ENCODE results near the gene NLRP12. TPM values are rescaled to one million over a fixed set of nuclear protein-coding genes. Genes with fewer than 3 reads are reported as not detected.
A peak's percentile ranks its signal among the peaks of the same experiment; 100 is the strongest.

NLRP12 gene
- total and polyA plus RNA-seq, 2 of the 4 experiments (the other 2 are of a cell fraction) = not detected

- H3K4me3 ChIP-seq (ENCODE audit: insufficient read depth, low read depth, low read length) = peak overlapping the region; percentile 60
- BruUV-seq (replicated peaks) = no TSS peak
- in situ Hi-C loops (cut with MboI; ENCODE audit: low sequenced_read_pairs) = no loop called here
- peak overlapping the region; percentile 81 for H3K4me2 ChIP-seq (ENCODE audit: low read depth, low read length)
- peak overlapping the region; percentile 74; the same call in 1 of the 2 replicates for H4K91ac ChIP-seq (ENCODE audit: insufficient read depth, low read depth, low read length)
- POLR2A ChIA-PET (ENCODE audit: unreplicated experiment) = interaction anchor here (0.6 kb wide), 1 partner anchor 388 kb away, joined by 4 read pairs; no protein-coding TSS in a partner anchor
- peak overlapping the region; percentile 58 for H3K27ac ChIP-seq (ENCODE audit: insufficient read depth, low read length)
- peak overlapping the region; percentile 47 for H3K18ac ChIP-seq (ENCODE audit: low read depth, low read length)
- H2BK20ac ChIP-seq (ENCODE audit: low read depth, low read length) = no peak overlapping the region; the same call in 1 of the 2 replicates
- dilution Hi-C loops (cut with HindIII; ENCODE audit: low sequenced_read_pairs, unreplicated experiment) = no loop called here
- H4K20me1 ChIP-seq (ENCODE audit: insufficient read depth, low read length) = peaks cover 10% of the 10 kb centered on the region
- H3K4ac ChIP-seq (ENCODE audit: low read depth, low read length) = peak overlapping the region; percentile 85
- H4K5ac ChIP-seq (ENCODE audit: low read depth, low read length) = peak overlapping the region; percentile 88
- H3K36me3 ChIP-seq (ENCODE audit: control insufficient read depth, insufficient read depth, low read length) = peaks cover 6% of the 10 kb centered on the region
- H2BK5ac ChIP-seq (ENCODE audit: low read depth, low read length, poor library complexity, severe bottlenecking) = no peak overlapping the region
- peak overlapping the region; percentile 29; the same call in 1 of the 3 replicates for H2BK15ac ChIP-seq (ENCODE audit: low read depth, low read length)
- no peaks in the 10 kb centered on the region for H3K27me3 ChIP-seq (ENCODE audit: control insufficient read depth, insufficient read depth, low read length)
- H2AK5ac ChIP-seq (ENCODE audit: low read depth, low read length) = peak overlapping the region; percentile 37; the same call in 1 of the 2 replicates
- peaks cover 0 to 30% of the 10 kb centered on the region in 2 experiments; a peak in 2 of 4 replicates for H3K79me1 ChIP-seq (ENCODE audit: low read depth in 1 of 2, low read length in 2 of 2)
- H2AFZ ChIP-seq (replicated peaks; ENCODE audit: low read length, poor library complexity) = peak overlapping the region; percentile 94
- H2AK9ac ChIP-seq (replicated peaks; ENCODE audit: low read depth, low read length, poor library complexity) = peak overlapping the region; percentile 21
- H4K8ac ChIP-seq (ENCODE audit: low read depth in 2 of 2, low read length in 2 of 2) = peak overlapping the region; percentile 77 to 81
- CTCF ChIA-PET = no interaction called here
- peak; percentile 58 for TF ChIP-seq POLR2A (IDR thresholded peaks at IDR 0.05; ENCODE audit: low read depth, low read length)
- TF ChIP-seq RCOR1 (IDR thresholded peaks at IDR 0.05; ENCODE audit: insufficient replicate concordance, low read length) = no peak
- TF ChIP-seq CEBPB (IDR thresholded peaks at IDR 0.05; ENCODE audit: low read depth, low read length) = no peak
- no peak for TF ChIP-seq CHD1 (IDR thresholded peaks at IDR 0.05; ENCODE audit: low read depth, low read length)
- no peak for TF ChIP-seq RAD21 (IDR thresholded peaks at IDR 0.05; ENCODE audit: low read length)
- TF ChIP-seq MAZ (IDR thresholded peaks at IDR 0.05; ENCODE audit: borderline replicate concordance, low read depth, low read length) = peak; percentile 18; the same call in 1 of the 2 replicates
- ATAC-seq (ENCODE audit: low read depth) (peak; percentile 18), DNase-seq (peak; percentile 39)
- no peaks in the 10 kb centered on the region for H3K9me3 ChIP-seq (ENCODE audit: control insufficient read depth, insufficient read depth, low read length)
- H3K9me1 ChIP-seq (ENCODE audit: insufficient read depth, low read length) = peaks cover 6% of the 10 kb centered on the region; the same call in 1 of the 2 replicates
- H2BK120ac ChIP-seq (ENCODE audit: low read depth, low read length) = peak overlapping the region; percentile 62
- 1% methylated on average over 30 of the region's 50 CpGs; no CpG with 5 or more reads in 1 of the 2 experiments for WGBS, 2 experiments (ENCODE audit: extremely low coverage in 2 of 2, insufficient read length in 1 of 2)
- 0 out of 2 replicates have a peak overlapping the region, but pooled peaks have one; percentile 76 for H3K23ac ChIP-seq (ENCODE audit: low read depth, low read length)
- H3K14ac ChIP-seq (replicated peaks; ENCODE audit: low read depth, low read length) = peak overlapping the region; percentile 80; the same call in 1 of the 2 replicates
- H3K9ac ChIP-seq (ENCODE audit: low read depth, low read length) = peak overlapping the region; percentile 70
- peaks cover 7% of the 10 kb centered on the region for H3K4me1 ChIP-seq (ENCODE audit: control insufficient read depth, insufficient read depth, low read length)
- no peak overlapping the region for H3K56ac ChIP-seq (ENCODE audit: extremely low read depth, insufficient read depth, low read length)
- intact Hi-C loops (cut with micrococcal nuclease) = loop anchor here (10.0 kb wide), 1 partner anchor 239 kb away; the partner anchor contains the start of genes NDUFA3 and OSCAR
These were observed 42.1 kb upstream of the NLRP12 start for GRCh38 chr19:53865918-53866864.

Measured in IMR-90 (cell line).